SK-N-SH (cell line): ENCODE results near the gene WDR83. TPM values are rescaled to one million over a fixed set of nuclear protein-coding genes. Genes with fewer than 3 reads are reported as not detected.

Experiments
- CTCF ChIA-PET: fragments of 300-600, 350-600 bp; formaldehyde crosslinking; extraction: SDS; loops from one replicate; lab custom pipeline; 2021; lab: Yijun Ruan, JAX
- POLR2A ChIA-PET: fragments of 350-600 bp; sonication (Branson Sonifier 250); formaldehyde crosslinking; extraction: SDS; loops from one replicate; lab custom pipeline; 2020; ENCODE audit warnings: antibody characterized with exemption, inconsistent platforms; lab: Yijun Ruan, JAX
- DNase-seq: peaks from one replicate; pipeline ENCODE4 v3.0.0; 2012
- H2AFZ ChIP-seq: fragments of 200-600 bp; sonication (generic); 2 replicates; pipeline ENCODE4 v1.8.1; 2016; ENCODE audit warnings: antibody characterized with exemption, mild to moderate bottlenecking, low read depth
- H3F3A ChIP-seq: fragments of 200-600 bp; sonication (generic); replicated peaks from 2 replicates; pipeline ENCODE3; 2016; ENCODE audit warnings: antibody characterized with exemption, mild to moderate bottlenecking; ENCODE audit not compliant: insufficient read depth
- H3K27ac ChIP-seq, 2 experiments: fragments of 200-500 bp in 1 of 2; fragments of 200-600 bp in 1 of 2; sonication (Bioruptor generic) in 1 of 2; sonication (generic), shearing (Covaris generic) in 1 of 2; 2 replicates each; pipeline versions ENCODE4 v1.5.1 to v1.6.1; 2014 to 2016; ENCODE audit warnings: low read depth in 2 of 2, inconsistent platforms in 1 of 2, low read length in 1 of 2, mild to moderate bottlenecking in 1 of 2, mixed read lengths in 1 of 2
- H3K27me3 ChIP-seq: fragments of 200-600 bp; sonication (generic), shearing (Covaris generic); 2 replicates; pipeline ENCODE4 v1.6.1; 2016; ENCODE audit warnings: mixed run types; ENCODE audit not compliant: insufficient read depth
- H3K36me3 ChIP-seq, 2 experiments: fragments of 200-500 bp in 1 of 2; fragments of 200-600 bp in 1 of 2; sonication (Bioruptor generic) in 1 of 2; sonication (generic) in 1 of 2; replicated peaks in 1 of 2; 2 replicates each; pipeline versions ENCODE3 to v1.5.1; 2014 to 2016; ENCODE audit warnings: low read length in 1 of 2, mild to moderate bottlenecking in 1 of 2; ENCODE audit not compliant: insufficient read depth in 2 of 2, control insufficient read depth in 1 of 2
- H3K4me1 ChIP-seq, 2 experiments: fragments of 200-500 bp in 1 of 2; fragments of 200-600 bp in 1 of 2; sonication (Bioruptor generic) in 1 of 2; sonication (generic), shearing (Covaris generic) in 1 of 2; 2 replicates each; pipeline versions ENCODE4 v1.5.1 to v1.6.1; 2014 to 2016; ENCODE audit warnings: low read depth in 1 of 2, low read length in 1 of 2, mixed run types in 1 of 2; ENCODE audit not compliant: insufficient read depth in 2 of 2, control insufficient read depth in 1 of 2
- H3K4me2 ChIP-seq: fragments of 200-600 bp; sonication (generic), shearing (Covaris generic); 2 replicates; pipeline ENCODE4 v1.6.1; 2017; ENCODE audit warnings: mixed run types
- H3K4me3 ChIP-seq, 2 experiments: fragments of 200-500 bp in 1 of 2; fragments of 200-600 bp in 1 of 2; sonication (Bioruptor generic) in 1 of 2; sonication (generic), shearing (Covaris generic) in 1 of 2; 2 replicates each; pipeline versions ENCODE4 v1.5.1 to v1.8.1; 2014 to 2016; ENCODE audit warnings: low read depth in 2 of 2, inconsistent platforms in 1 of 2, low read length in 1 of 2, mild to moderate bottlenecking in 1 of 2, mixed read lengths in 1 of 2, moderate library complexity in 1 of 2
- H3K79me2 ChIP-seq: fragments of 200-600 bp; sonication (generic); 2 replicates; pipeline ENCODE4 v1.8.1; 2017; ENCODE audit warnings: mild to moderate bottlenecking; ENCODE audit not compliant: insufficient read depth
- H3K9ac ChIP-seq: fragments of 200-600 bp; sonication (generic); 2 replicates; pipeline ENCODE4 v1.6.1; 2017; ENCODE audit warnings: mixed run types
- H3K9me2 ChIP-seq: fragments of 200-600 bp; sonication (generic); 2 replicates; pipeline ENCODE4 v1.6.1; 2017; ENCODE audit warnings: mixed run types
- H3K9me3 ChIP-seq: fragments of 200-600 bp; sonication (generic); 2 replicates; pipeline ENCODE4 v1.6.1; 2017; ENCODE audit warnings: mixed run types, mild to moderate bottlenecking, moderate library complexity
- H4K20me1 ChIP-seq: fragments of 200-600 bp; sonication (generic); 2 replicates; pipeline ENCODE4 v1.6.1; 2017; ENCODE audit warnings: mild to moderate bottlenecking, mixed run types; ENCODE audit not compliant: insufficient read depth
- EP300 ChIP-seq, 2 experiments: IDR thresholded peaks; 2 replicates each; pipeline versions ENCODE4 v1.4.0 to v1.6.1; 2012; ENCODE audit warnings: borderline replicate concordance in 1 of 2, low read depth in 1 of 2, low read length in 1 of 2
- GABPA ChIP-seq: IDR thresholded peaks from 2 replicates; pipeline ENCODE4 v1.4.0; 2012; ENCODE audit warnings: low read depth, mild to moderate bottlenecking
- GATA2 ChIP-seq: sonication (generic); formaldehyde crosslinking; IDR thresholded peaks from 2 replicates; pipeline ENCODE4 v1.5.0; 2020; ENCODE audit warnings: mild to moderate bottlenecking, missing genetic modification reagents
- JUND ChIP-seq: IDR thresholded peaks from 2 replicates; pipeline ENCODE4 v1.4.0; 2012
- POLR2AphosphoS5 ChIP-seq: IDR thresholded peaks from 2 replicates; pipeline ENCODE4 v1.6.1; 2012; ENCODE audit warnings: low read depth, low read length
- SIN3A ChIP-seq: IDR thresholded peaks from 2 replicates; pipeline ENCODE4 v1.6.1; 2012; ENCODE audit warnings: low read depth, mild to moderate bottlenecking, low read length, moderate library complexity, borderline replicate concordance
- TAF1 ChIP-seq: IDR thresholded peaks from 2 replicates; pipeline ENCODE4 v1.6.1; 2012; ENCODE audit warnings: low read depth, mild to moderate bottlenecking, low read length, moderate library complexity, borderline replicate concordance
- WGBS: methylation state at CpG from one replicate; pipeline ENCODE4 v1.1.6; 2017; ENCODE audit warnings: low lambda C conversion rate; 5-methylcytosine and 5-hydroxymethylcytosine counted together
- polyA plus RNA-seq, 3 experiments: library from polyadenylated mRNA; depleted of rRNA; stranded (reverse); fragments of >200 nt; gene quantifications; 2 replicates each; pipeline ENCODE4 v1.2.3, GENCODE V29; 2012
- TF ChIP-seq, protein P1 (sequence below): IDR thresholded peaks from 2 replicates; pipeline ENCODE4 v1.6.1; 2012; ENCODE audit warnings: mild to moderate bottlenecking, low read depth, low read length, moderate library complexity
- TF ChIP-seq, protein P2 (sequence below): IDR thresholded peaks from 2 replicates; pipeline ENCODE4 v1.4.0; 2012; ENCODE audit warnings: low read depth

The WDR83 gene
- polyA plus RNA-seq, 1 of the 3 experiments (the other 2 are of a cell fraction), result 18.2 TPM

DNA sequence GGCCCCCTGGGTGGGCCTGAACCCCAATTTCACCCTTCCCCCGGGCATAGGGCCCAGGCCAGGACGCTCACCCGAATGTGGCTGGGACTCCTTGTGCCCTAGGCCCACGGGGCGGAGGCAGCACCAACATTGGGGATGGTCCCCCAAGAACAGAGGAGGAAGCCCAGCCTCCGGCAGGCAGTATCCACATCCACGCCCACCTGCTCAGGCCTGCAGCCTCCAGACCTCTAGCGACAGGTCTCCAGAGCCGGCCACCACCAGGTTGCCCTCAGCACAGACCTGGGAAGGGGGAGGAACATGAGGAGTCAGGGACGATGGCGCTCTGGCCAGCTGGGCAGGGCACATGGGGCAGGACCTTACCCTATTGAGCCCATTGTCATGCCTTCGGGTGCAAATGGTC lies 22.4 kb downstream of the WDR83 start:
- Histone ChIP-seq H3K36me3 (peaks cover 0 to 3% of the 10 kb centered on the region in 2 experiments), H3K4me2 (no peak overlapping the region), H3K9me2 (no peaks in the 10 kb centered on the region), H3K4me1 (no peaks in the 10 kb centered on the region), H3K79me2 (no peaks in the 10 kb centered on the region), H2AFZ (no peak overlapping the region), H3K27me3 (no peaks in the 10 kb centered on the region), H3K4me3 (no peak overlapping the region), H3K9ac (no peak overlapping the region), H3K27ac (no peak overlapping the region), H3K9me3 (no peaks in the 10 kb centered on the region), H4K20me1 (no peaks in the 10 kb centered on the region), H3F3A (peaks cover 4% of the 10 kb centered on the region)
- DNase-seq, result no peak
- CTCF ChIA-PET, result no interaction called here
- 80% methylated on average over 1 of the region's 12 CpGs for WGBS
- TF ChIP-seq POLR2AphosphoS5 (no peak), GABPA (no peak), JUND (no peak), TAF1 (no peak), SIN3A (no peak), EP300 (IDR thresholded peaks at IDR 0.05; ENCODE audit: borderline replicate concordance in 1 of 2, low read depth in 1 of 2, low read length in 1 of 2) (no peak)
- TF ChIP-seq, protein P1, sequence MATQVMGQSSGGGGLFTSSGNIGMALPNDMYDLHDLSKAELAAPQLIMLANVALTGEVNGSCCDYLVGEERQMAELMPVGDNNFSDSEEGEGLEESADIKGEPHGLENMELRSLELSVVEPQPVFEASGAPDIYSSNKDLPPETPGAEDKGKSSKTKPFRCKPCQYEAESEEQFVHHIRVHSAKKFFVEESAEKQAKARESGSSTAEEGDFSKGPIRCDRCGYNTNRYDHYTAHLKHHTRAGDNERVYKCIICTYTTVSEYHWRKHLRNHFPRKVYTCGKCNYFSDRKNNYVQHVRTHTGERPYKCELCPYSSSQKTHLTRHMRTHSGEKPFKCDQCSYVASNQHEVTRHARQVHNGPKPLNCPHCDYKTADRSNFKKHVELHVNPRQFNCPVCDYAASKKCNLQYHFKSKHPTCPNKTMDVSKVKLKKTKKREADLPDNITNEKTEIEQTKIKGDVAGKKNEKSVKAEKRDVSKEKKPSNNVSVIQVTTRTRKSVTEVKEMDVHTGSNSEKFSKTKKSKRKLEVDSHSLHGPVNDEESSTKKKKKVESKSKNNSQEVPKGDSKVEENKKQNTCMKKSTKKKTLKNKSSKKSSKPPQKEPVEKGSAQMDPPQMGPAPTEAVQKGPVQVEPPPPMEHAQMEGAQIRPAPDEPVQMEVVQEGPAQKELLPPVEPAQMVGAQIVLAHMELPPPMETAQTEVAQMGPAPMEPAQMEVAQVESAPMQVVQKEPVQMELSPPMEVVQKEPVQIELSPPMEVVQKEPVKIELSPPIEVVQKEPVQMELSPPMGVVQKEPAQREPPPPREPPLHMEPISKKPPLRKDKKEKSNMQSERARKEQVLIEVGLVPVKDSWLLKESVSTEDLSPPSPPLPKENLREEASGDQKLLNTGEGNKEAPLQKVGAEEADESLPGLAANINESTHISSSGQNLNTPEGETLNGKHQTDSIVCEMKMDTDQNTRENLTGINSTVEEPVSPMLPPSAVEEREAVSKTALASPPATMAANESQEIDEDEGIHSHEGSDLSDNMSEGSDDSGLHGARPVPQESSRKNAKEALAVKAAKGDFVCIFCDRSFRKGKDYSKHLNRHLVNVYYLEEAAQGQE, result no peak
- POLR2A ChIA-PET, result no interaction called here

- Histone ChIP-seq H3K9ac (no peak overlapping the region), H3K4me2 (no peak overlapping the region), H3K27ac (no peak overlapping the region), H2AFZ (no peak overlapping the region), H3F3A (peaks cover 4% of the 10 kb centered on the region), H4K20me1 (no peaks in the 10 kb centered on the region), H3K9me3 (no peaks in the 10 kb centered on the region), H3K27me3 (no peaks in the 10 kb centered on the region), H3K9me2 (no peaks in the 10 kb centered on the region), H3K36me3 (peaks cover 0 to 3% of the 10 kb centered on the region in 2 experiments), H3K4me3 (no peak overlapping the region), H3K4me1 (peaks cover 0 to under 1% of the 10 kb centered on the region in 2 experiments; a peak in 1 of 4 replicates), H3K79me2 (no peaks in the 10 kb centered on the region)
- POLR2A ChIA-PET, result no interaction called here
- CTCF ChIA-PET, result interaction anchor here (1.5 kb wide), 1 partner anchor 13 kb away, joined by 4 read pairs; no protein-coding TSS in a partner anchor
- no peak for TF ChIP-seq GATA2
- no peak for TF ChIP-seq GABPA
- TF ChIP-seq, protein P2, sequence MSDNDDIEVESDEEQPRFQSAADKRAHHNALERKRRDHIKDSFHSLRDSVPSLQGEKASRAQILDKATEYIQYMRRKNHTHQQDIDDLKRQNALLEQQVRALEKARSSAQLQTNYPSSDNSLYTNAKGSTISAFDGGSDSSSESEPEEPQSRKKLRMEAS, result no peak
- TF ChIP-seq POLR2AphosphoS5, result no peak
- DNase-seq, result no peak
- WGBS, result 100% methylated on average over 6 of the region's 26 CpGs
Observed at GRCh38 chr19:12689581-12690216, 23.1 kb downstream of the WDR83 start.
